C4-2B (cell line): ENCODE data around the gene CCDC148.

ENCODE experiments used
- CTCF ChIP-seq: fragments of 450-650 bp; conservative IDR thresholded peaks from 2 replicates; pipeline ENCODE4 v1.5.1; 2017; ENCODE audit warnings: mild to moderate bottlenecking
- ZFX ChIP-seq: fragments of 450-650 bp; IDR thresholded peaks from 2 replicates; pipeline ENCODE4 v1.6.1; 2017

- TF ChIP-seq CTCF (no peak), ZFX (no peak)
Observed at GRCh38 chr2:158305501-158305900, 151.1 kb downstream of the CCDC148 start.
